Stimulated activated CD4-positive, alpha-beta T cell treated with anti-CD3 and anti-CD28 coated beads, TNF-alpha, amount 100 ng/mL, for 24 hours (primary cell): Measurements from ENCODE around the gene MEOX2.

Source experiments
- DNase-seq, 3 experiments: peaks; one replicate each; pipeline ENCODE4 v3.0.0-alpha.2; 2020; ENCODE audit warnings: low read depth in 3 of 3

Gene MEOX2

DNA sequence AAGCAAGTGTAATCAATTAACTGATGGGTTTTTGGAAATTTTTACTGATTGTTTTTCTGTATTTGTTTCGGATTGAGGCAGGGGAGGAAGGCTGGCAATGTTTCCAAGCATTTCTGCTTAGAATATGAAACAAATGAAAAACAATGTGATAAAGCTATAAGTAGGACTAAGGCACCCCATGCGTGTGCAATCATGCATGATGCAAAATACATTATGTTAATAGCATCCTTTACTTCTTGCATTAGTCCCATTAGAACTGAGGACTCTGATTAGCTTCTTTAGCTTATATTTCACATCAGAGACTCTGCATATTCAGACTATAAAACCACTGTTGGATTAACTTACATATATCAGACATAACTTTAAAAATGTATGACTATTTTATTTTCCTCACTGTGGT, 76.0 kb downstream of the MEOX2 start:
- no peak for DNase-seq

DNA sequence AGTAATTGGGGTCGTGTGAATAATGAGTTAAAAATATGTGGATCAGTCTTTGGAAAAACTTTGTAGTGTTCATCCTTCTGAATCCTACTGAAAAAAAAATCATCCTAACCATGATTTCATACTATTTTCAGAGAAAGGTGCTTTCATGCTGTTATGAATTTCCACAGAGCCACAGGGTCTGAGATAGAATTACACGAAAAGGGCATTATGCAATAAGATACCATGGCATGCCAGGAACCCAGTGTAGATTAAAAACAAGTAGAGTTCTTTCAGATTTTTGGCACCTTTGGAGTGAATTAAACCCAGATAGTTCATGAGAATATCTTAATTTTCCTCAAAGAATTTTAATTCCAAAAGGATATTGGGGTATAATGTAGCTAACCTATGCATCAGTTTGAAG, 77.2 kb downstream of the MEOX2 start:
- no peak for DNase-seq

DNA sequence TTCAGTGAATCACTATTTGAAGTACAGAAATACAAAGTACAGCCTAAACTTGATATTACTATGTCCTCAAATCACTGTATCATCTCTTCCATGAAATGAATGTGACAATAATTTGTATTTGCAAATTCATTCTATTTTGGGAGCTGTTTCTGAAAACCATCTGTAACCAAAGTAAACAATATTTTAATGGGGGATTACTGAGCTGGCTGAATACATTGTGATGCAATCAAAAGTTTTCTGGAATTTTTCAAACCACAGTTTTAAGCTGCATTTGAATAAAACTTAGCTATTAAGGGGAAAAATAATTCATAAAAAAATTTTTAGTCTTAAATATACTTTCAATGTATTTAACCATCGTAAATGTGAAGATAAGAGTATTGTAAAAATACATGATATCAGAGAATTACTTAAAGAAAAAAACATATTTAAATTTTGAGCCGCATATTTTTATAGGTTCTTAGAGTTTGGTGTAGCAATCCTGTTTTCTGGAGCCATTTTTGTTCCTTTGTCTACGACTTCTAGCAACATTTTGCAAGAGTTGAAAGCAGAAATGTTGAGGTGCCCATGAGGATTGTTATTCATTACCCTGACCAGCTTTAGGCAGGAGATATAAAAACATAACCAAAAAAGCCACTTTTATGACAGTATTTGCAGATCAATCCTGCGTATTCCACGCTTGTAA, 78.8 kb downstream of the MEOX2 start:
- DNase-seq = no peak

DNA sequence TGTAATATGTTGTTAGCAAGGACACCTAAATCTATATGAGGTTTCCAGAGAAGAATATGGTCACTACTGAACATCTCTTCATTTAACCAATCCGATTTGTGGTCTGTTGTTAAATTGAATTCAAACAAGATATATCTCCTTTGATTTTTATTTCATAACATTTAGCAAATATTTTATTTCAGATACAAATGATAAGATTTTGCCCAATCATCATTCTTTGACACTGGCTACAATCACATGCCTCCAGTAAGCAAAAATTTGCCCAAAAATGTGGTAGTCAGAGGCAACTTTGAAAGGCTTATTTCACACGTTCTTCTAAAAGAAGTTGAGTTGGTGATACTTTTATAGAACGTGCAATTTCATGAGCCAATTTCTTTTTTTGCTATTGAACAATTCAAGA, 79.9 kb downstream of the MEOX2 start:
- no peak for DNase-seq

DNA sequence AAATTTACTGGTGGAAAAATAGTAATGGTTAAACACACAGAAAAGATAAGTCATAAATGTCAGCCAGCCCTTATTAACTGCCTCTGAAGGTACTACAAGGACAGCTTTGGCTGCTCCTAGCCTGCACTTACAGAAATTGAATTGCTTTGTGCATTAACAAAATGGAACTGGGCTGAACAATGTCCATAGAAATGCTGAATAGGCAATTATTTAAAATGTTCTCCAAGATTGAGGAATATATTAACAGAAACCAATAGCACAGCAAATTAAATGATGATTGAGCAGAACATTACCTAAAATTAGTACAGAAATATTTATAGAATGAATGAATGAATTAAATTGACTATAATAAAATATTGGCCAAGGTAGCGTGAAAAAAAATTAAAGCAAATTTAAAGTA, 82.3 kb downstream of the MEOX2 start:
- DNase-seq = no peak

DNA sequence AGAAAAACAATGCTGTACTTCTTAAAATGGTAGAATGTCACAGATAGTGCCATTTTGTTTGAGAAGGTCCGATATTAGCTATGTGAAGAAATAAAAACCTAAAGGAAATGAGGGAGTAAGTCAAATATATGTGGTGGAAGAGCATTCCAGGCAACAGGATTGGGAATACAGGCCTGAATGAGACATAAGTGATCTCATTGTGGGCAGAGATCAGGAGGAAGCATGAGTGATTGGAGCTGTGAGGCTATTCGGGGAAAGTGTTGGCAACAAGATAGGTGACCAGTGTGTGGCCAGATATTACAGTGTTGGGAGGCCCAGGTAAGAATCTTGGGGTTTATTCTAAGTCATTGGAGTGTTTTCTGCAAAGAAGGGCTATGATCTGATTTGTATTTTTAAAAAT, 83.4 kb downstream of the MEOX2 start:
- no peak for DNase-seq

DNA sequence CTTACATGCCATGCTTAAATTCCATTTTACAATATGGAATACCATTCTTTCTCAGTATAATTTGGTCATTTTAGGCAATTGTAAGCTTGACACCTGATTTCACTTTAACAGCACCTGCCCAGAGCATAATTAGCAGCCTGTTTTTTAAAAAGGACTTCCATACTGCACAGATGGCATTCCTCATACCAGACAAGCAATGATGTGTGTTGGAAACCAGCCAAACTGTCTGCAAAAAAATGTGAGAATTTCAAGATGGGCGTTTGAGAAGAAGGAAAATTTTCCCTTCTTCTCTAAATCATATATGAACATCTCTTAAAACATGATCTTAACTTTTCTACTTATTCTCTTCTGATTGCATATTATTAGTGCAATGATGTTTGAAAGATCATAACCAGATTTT, 84.2 kb downstream of the MEOX2 start:
- DNase-seq = no peak

DNA sequence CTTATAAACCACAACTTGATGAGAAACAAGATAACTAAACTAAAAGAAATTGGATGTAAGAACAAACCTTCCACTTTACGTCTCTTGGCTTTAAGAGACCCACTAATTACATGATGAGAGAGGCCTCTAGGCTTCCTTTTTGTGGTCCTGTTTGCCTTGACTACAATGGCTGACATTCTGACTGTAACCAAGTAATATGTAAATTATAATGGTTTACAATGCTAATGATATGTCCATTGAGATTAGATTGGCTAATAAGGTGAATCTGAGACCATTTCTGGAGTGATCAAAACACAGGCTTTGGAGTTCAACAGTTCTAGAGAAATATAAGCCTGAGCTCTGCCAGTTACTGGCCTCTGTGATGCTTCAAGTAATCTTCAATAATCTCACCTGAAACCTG, 85.3 kb downstream of the MEOX2 start:
- no peak for DNase-seq

DNA sequence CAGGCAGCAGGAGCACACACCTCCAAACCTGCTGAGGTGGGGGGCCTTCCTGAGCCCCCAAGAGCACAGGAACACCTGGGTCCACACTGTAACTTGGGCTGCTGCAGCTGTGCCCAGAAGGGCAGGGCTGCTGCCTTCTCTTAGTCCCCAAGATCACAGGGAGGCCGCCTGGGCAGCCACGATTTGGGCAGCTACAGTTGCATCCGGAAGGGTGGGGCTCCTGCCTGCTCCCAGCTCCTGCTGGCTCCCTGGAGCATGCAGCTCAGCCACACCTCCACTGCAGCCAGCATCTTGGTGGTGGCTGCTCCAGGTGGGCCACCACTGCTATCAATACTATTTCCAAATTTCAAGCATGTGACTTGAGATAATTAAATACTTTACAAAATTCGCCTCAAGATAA, 86.2 kb downstream of the MEOX2 start:
- DNase-seq = no peak

DNA sequence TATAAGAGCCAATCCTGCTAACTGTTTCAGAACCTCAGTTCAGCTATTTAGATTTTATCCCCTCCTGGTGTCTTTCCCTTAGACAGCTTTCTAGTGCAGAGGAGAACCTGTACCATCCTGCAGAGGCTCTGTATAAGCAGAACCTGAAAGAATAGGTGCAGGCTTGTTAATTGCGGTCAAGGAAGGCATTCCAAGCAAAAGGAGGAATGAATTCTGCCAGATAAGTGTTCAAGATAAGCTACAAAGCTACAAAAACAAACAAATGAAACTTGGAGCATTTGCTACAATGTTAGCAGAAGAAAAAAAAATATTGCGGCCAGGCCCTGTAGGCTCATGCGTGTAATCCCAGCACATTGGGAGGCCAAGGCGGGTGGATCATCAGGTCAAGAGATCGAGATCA, 92.0 kb downstream of the MEOX2 start:
- DNase-seq = no peak

DNA sequence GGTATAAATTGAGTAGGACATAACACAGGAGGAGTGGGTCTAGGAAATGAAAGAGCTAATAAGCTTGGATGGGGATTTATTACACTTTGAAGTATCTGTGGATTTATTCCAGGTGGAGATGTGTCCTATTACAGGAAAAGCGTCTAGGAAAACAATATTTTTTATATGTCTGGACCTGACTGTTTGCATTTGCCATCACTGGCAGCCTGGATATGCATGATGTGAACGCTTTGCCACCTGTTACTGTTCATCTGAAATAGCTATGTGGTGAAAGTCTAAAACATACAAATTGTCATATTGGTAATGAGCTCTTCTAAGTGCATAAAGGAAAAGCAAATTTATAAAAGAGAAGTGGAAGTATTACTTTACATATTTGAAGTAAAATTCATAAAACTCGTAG, 93.1 kb downstream of the MEOX2 start:
- no peak for DNase-seq

DNA sequence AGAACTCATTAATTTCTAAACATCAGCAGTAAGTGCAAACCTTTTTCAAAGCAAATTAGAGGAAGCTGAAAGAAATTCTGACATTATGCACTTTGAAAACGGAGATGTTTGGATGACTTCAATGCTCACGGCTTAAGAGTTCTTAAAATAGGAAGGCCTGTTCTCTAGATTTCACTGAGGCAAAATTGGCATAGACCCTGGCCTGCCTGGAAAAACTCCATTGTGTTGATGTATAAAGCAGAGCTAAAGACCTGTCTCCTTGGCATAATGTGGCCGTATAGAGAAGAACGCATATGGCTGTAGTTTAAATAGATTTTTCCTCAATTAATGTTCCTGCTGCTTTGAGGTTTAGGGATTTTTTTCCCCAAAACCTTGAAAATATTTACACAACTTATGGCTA, 100.2 kb downstream of the MEOX2 start:
- DNase-seq = no peak

DNA sequence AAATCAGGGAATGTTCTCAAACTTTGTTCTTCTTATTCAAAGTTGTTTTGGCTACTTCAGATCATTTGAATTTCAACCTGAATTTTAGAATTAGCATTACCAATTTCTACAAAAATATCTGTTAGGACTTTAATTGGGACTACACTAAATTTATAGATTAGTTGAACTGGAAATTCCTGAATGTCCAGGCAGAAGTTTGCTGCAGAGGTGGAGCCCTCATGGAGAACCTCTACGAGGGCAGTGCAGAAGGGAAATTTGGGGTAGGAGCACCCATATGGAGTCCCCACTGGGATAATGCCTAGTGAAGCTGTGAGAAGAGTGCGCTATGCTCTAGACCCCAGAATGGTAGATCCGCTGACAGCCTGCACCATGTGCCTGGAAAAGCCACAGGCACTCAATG, 101.9 kb downstream of the MEOX2 start:
- no peak for DNase-seq

DNA sequence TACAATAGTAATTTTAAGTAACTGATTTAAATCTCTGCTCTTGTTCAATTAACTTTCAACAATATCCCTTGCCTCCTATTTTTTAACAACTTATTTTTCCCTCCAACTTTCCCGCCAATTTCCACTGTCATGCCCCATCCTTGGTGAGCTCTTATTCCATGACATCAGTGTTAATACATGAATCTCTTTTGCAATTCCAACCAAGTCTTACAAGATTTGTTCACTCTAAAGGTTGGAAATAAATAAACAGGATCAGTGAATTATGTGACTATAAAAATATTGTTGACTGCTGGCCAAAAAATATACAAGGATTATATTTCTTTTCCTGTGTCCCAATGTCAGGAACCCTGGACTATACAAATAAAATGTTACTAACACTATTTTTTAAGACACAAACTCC, 103.7 kb downstream of the MEOX2 start:
- no peak for DNase-seq

DNA sequence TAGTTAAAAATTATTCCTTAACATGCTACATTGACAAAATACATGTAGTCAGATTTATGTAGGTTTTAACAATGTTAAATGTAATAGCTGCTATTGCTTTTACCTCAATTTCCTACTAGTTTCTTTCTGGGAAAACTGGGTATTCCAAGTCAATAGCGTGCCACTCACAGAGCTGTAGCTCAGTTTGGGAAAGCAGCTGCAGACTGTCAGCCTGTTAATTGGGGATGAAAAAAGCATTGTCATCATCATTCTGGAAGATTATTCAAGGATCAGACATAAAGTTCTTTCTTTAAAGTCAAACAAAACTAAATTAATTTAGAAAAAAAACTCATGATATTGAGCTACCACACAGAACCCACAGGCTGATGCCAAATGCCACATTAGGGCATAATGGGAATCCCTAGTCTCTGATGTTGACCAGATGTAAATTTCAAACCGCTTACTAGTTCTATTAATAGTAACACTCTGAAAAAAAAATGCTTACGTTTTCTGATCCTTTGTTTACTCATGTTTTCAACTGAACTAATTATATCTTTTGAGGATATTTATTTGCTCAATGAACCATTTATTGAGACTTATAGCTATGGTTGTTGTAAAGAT, 105.0 kb downstream of the MEOX2 start:
- DNase-seq = no peak

DNA sequence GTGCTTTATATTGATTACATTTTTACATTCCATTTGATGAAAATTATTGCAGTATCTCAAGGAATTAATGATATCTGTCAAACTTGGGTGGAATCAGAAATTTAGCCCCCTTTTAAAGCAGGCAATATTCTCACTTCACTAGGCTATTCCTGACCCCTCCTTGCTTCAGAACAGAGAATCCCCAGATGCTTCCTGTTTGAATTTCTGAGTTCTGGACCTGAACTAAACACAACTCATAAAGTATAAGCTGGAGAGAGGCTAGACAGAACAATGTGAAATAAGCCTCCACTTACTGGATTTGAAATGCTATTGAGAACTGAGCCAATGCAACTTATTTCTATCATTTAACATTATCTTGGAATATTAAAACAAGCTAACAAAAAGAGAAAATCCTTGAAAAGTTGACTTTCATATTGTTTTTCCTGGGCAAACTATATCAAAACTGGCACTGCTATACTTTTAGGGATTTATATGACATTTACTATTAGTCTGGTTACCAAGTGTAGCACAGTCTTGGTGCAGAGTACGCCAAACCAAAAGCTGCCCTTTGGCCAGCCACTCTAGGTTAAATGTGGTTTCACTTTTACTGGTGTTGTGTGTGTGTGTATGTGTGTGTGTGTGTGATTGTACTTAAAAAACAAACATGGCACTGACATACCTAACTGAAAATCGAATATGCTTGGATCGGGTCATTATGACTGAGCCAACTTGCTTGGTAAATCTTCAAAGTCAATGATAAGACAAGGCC, 105.7 kb downstream of the MEOX2 start:
- DNase-seq = no peak

DNA sequence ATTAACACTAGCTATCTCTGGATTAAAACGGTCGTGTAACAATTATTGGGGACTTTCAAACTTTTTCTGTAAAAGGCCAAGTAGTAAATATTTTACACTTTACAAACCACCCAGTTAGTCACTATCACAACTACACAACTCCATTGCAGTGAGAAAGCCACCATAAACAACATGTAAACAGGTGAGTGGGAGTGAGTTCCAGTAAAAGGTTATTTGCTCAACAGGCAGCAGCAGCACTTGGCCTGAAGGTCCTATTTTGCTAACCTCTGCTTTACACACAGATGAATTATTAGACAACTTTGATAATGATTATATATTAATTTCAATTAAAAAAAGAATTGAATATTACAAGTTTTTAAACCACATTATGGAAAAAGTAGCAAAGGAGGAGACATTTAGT, 108.9 kb downstream of the MEOX2 start:
- DNase-seq = no peak

DNA sequence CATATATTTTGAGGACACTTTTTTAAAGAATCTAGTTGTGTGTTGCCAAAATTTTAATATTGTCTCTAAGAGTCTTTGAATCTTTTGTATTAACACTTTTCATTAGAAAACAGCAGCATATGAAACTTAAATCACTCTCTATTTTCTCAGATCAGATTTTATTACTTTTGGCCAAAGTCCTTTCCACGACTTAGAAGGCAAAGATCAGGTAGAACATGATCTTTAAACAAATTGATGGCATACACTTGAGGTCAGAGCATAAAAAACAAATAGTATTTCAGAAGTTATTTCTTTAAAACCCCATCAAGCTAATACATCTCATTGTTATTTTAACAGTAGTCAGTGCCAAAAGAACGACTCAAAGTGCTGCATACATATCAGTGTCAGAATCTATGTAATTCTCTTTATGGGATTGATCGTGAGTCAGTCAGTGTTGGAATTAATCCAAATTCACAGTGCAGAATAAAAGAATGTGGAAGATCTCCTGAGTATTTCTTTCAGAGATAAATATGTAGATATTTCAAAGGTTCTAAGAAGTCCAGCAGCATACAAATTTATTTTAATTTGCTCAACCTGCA, 115.1 kb downstream of the MEOX2 start:
- DNase-seq = no peak

DNA sequence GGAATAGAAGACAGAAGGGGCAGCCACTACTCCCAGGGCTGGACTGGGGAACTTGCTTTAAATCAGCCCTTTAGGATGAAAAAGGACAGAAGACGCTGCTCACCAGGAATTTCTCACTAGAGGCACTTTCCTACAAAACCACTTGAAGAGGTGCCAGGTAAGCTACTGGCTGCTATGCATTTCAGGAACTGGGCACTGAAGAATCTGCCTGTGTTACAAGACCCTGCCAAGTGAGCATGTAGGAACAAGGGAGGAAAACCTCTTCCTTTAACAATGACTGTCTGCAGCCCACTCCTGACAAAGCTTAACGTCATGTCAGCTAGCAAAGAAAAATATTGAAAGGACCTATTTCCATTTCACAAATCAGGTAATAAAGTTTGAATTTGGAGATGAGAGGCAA, 118.8 kb downstream of the MEOX2 start:
- DNase-seq = no peak

DNA sequence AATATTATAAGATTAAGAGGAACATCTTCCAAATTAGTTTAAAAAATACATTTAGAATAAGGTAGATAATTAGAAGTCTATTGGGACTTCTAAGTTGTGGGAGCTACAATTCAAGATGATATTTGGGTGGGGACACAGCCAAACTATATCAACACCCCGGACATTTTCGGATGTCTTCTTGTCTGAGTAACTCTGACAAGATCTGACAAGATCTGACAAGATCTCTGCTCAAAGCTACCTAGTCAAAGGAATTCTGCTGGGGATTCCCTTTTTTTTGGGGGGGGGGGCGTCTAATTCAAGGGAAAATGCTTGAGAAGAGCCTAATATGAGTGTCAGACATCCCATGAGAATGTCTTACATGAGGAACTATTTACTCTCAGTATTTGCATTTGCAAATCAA, 119.4 kb downstream of the MEOX2 start:
- no peak for DNase-seq

DNA sequence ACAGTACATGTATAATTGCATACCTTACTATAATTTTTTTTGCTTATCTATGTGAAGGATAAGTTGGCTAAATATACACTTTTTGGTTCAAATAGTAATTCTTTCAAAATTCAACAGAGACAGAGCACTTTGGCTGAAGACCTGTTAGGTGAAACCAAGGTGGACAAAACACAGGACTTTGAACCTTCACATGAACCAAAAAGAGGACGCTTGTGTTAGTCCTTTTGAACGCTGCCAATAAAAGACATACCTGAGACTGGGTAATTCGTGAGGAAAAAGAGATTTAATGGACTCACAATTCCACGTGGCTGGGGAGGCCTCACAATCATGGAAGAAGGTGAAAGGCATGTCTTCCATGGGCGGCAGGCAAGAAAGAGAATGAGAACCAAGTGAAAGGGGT, 120.0 kb downstream of the MEOX2 start:
- DNase-seq = no peak

DNA sequence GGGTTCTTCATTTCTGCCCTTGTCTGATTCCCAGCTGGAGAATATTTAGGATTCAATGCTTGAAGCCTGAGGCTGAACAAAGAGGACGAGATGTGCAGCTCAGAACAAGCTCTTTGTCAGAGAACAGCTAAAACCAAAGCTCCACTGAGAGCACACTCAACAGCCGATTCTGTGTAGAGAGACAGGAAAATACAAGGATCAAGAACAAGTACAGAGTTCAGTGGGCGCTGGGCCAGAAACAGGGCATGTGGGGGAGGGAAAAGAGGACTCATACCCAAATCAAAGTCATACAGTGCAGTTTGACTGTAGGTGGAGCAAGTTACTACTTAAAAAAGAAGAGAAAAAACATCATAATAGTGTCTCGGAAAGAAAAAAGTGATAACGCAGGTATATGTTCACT, 124.6 kb downstream of the MEOX2 start, which contains the start of gene AGMO:
AGMO (minus strand) TSS at position 181 of the 400 bp plus-strand sequence.
- DNase-seq = no peak
